Trophoblast cell (in vitro differentiated cells and primary cell): ENCODE results near the gene RBPMS2.
A peak's percentile ranks its signal among the peaks of the same experiment; 100 is the strongest.

Source experiments
- DNase-seq, 2 donors: peaks; one replicate each; pipeline ENCODE4 v3.0.0-alpha.2; 2016
- H2AFZ ChIP-seq: 2 replicates; pipeline ENCODE4 v1.6.1; 2013; ENCODE audit warnings: low read length, moderate library complexity, mild to moderate bottlenecking; ENCODE audit not compliant: insufficient read depth, poor library complexity
- H2AK5ac ChIP-seq: 2 replicates; pipeline ENCODE4 v1.6.1; 2013; ENCODE audit warnings: mild to moderate bottlenecking, low read length
- H2BK120ac ChIP-seq: 2 replicates; pipeline ENCODE4 v1.6.1; 2013; ENCODE audit warnings: low read length, mild to moderate bottlenecking, moderate library complexity; ENCODE audit not compliant: insufficient read depth, poor library complexity
- H2BK12ac ChIP-seq: 2 replicates; pipeline ENCODE4 v1.6.1; 2013; ENCODE audit warnings: mild to moderate bottlenecking, low read length, moderate library complexity
- H2BK5ac ChIP-seq: 2 replicates; pipeline ENCODE4 v1.6.1; 2013; ENCODE audit warnings: low read length, low read depth, moderate library complexity, mild to moderate bottlenecking; ENCODE audit not compliant: poor library complexity
- H3K14ac ChIP-seq: 2 replicates; pipeline ENCODE4 v1.6.1; 2013; ENCODE audit warnings: mild to moderate bottlenecking, low read length
- H3K18ac ChIP-seq: 2 replicates; pipeline ENCODE4 v1.6.1; 2013; ENCODE audit warnings: mild to moderate bottlenecking, low read length
- H3K23ac ChIP-seq: 2 replicates; pipeline ENCODE4 v1.6.1; 2013; ENCODE audit warnings: low read length
- H3K27ac ChIP-seq: 2 replicates; pipeline ENCODE4 v1.5.1; 2013; ENCODE audit warnings: low read depth, mild to moderate bottlenecking, inconsistent platforms, low read length, moderate library complexity
- H3K27me3 ChIP-seq: 2 replicates; pipeline ENCODE4 v1.6.1; 2013; ENCODE audit warnings: inconsistent platforms, mild to moderate bottlenecking, low read length, moderate library complexity; ENCODE audit not compliant: insufficient read depth
- H3K36me3 ChIP-seq, 2 experiments: 1 replicate in 1 of 2; 2 replicates in 1 of 2; pipeline ENCODE4 v1.6.1; 2013; ENCODE audit warnings: low read length in 2 of 2, mild to moderate bottlenecking in 2 of 2, moderate library complexity in 1 of 2; ENCODE audit not compliant: insufficient read depth in 2 of 2, control insufficient read depth in 1 of 2
- H3K4ac ChIP-seq: 2 replicates; pipeline ENCODE4 v1.6.1; 2013; ENCODE audit warnings: low read depth, mild to moderate bottlenecking, low read length, moderate library complexity
- H3K4me1 ChIP-seq, 2 experiments: 1 replicate in 1 of 2; 2 replicates in 1 of 2; pipeline ENCODE4 v1.6.1; 2013; ENCODE audit warnings: low read length in 2 of 2, mild to moderate bottlenecking in 2 of 2, moderate library complexity in 1 of 2; ENCODE audit not compliant: insufficient read depth in 2 of 2, control insufficient read depth in 1 of 2
- H3K4me2 ChIP-seq: 2 replicates; pipeline ENCODE4 v1.6.1; 2013; ENCODE audit warnings: inconsistent platforms, mild to moderate bottlenecking, low read length, moderate library complexity
- H3K4me3 ChIP-seq: 2 replicates; pipeline ENCODE4 v1.5.1; 2013; ENCODE audit warnings: mild to moderate bottlenecking, low read depth, low read length, inconsistent platforms
- H3K79me1 ChIP-seq: one replicate; pipeline ENCODE4 v1.6.1; 2013; ENCODE audit warnings: low read length
- H3K79me2 ChIP-seq: 2 replicates; pipeline ENCODE4 v1.6.1; 2013; ENCODE audit warnings: low read length, mild to moderate bottlenecking; ENCODE audit not compliant: control insufficient read depth, insufficient read depth, poor library complexity
- H3K9ac ChIP-seq: 2 replicates; pipeline ENCODE4 v1.6.1; 2013; ENCODE audit warnings: mild to moderate bottlenecking, low read length
- H3K9me3 ChIP-seq: 2 replicates; pipeline ENCODE4 v1.6.1; 2013; ENCODE audit warnings: low read depth, mild to moderate bottlenecking, control low read depth, inconsistent platforms, low read length; ENCODE audit not compliant: insufficient read depth
- H4K12ac ChIP-seq: 2 replicates; pipeline ENCODE4 v1.6.1; 2013; ENCODE audit warnings: low read depth, mild to moderate bottlenecking, low read length, moderate library complexity
- H4K8ac ChIP-seq: 2 replicates; pipeline ENCODE4 v1.6.1; 2013; ENCODE audit warnings: low read depth, mild to moderate bottlenecking, low read length, moderate library complexity
- H4K91ac ChIP-seq: one replicate; pipeline ENCODE4 v1.6.1; 2013; ENCODE audit warnings: low read depth, mild to moderate bottlenecking, low read length, moderate library complexity
- WGBS: extraction: QIAGEN DNeasy Blood & Tissue Kit; methylation state at CpG from one replicate; pipeline ENCODE4 v1.1.7; 2013; ENCODE audit warnings: missing lambda C conversion rate; ENCODE audit not compliant: insufficient read length, insufficient coverage; ENCODE audit errors: extremely low coverage; 5-methylcytosine and 5-hydroxymethylcytosine counted together

The RBPMS2 gene

GRCh38 chr15:64712353-64712752, 63.0 kb downstream of the RBPMS2 start:
- H4K91ac ChIP-seq = no peak overlapping the region
- no peak overlapping the region for H2AFZ ChIP-seq
- H3K27me3 ChIP-seq = no peaks in the 10 kb centered on the region
- no peak overlapping the region for H3K18ac ChIP-seq
- H3K23ac ChIP-seq = no peak overlapping the region
- H3K4me1 ChIP-seq = no peaks in the 10 kb centered on the region
- DNase-seq = peak; percentile 35 to 75
- H3K4me3 ChIP-seq = no peak overlapping the region
- H2BK12ac ChIP-seq = no peak overlapping the region
- H3K4ac ChIP-seq = no peak overlapping the region
- no peak overlapping the region for H3K27ac ChIP-seq
- H3K36me3 ChIP-seq = peaks cover 9 to 12% of the 10 kb centered on the region in 2 experiments
- no peaks in the 10 kb centered on the region for H3K9me3 ChIP-seq
- no CpG with 5 or more reads among the region's 2 CpGs for WGBS
- H4K12ac ChIP-seq = no peak overlapping the region
- H3K14ac ChIP-seq = no peak overlapping the region
- H2AK5ac ChIP-seq = no peak overlapping the region
- no peak overlapping the region for H2BK120ac ChIP-seq
- no peaks in the 10 kb centered on the region for H3K79me2 ChIP-seq
- H3K9ac ChIP-seq = no peak overlapping the region
- no peaks in the 10 kb centered on the region for H3K79me1 ChIP-seq
- no peak overlapping the region for H4K8ac ChIP-seq
- no peak overlapping the region for H2BK5ac ChIP-seq
- no peak overlapping the region for H3K4me2 ChIP-seq

DNA sequence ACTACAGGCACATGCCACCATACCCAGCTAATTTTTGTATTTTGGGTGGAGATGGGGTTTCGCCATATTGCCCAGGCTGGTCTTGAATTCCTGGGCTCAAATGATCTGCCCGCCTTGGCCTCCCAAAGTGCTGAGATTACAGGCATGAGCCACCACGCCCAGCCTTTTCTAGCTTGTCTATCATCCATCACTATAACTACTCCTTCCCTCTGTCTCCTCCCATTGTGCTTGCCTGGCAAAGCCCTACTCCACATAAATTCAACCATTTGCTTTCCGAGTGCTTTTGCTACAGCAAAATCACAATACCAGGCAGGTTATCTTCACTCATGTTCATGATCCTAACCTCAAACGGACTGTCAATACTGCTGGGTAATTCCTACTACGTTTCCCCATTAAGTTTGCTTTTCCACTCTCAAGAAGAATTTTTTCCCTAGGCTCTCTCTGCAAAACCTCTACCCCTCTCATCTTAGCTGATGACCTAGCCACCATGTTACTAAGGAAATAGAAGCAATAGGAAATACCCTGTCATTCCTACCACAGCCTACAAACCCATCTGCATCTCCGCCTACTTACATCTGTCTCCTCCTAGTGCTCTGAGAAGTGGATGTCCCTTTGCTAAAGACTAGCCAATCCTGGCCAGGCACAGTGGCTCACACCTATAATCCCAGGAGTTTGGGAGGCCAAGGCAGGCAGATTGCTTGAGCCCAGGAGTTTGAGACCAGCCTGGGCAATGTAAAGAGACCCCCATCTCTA, 64.5 kb downstream of the RBPMS2 start:
- H3K36me3 ChIP-seq = peaks cover 2 to 6% of the 10 kb centered on the region in 2 experiments
- H3K27ac ChIP-seq = no peak overlapping the region
- H2BK120ac ChIP-seq = no peak overlapping the region
- H3K4me3 ChIP-seq = no peak overlapping the region
- peak in 1 of 2 donors; percentile 48 for DNase-seq
- no peak overlapping the region for H4K8ac ChIP-seq
- H3K9me3 ChIP-seq = no peaks in the 10 kb centered on the region
- H3K9ac ChIP-seq = no peak overlapping the region
- no peak overlapping the region for H2AFZ ChIP-seq
- H3K4me1 ChIP-seq = no peaks in the 10 kb centered on the region
- H4K12ac ChIP-seq = no peak overlapping the region
- no peak overlapping the region for H3K14ac ChIP-seq
- no peak overlapping the region for H2BK12ac ChIP-seq
- H3K4ac ChIP-seq = no peak overlapping the region
- no peak overlapping the region for H3K4me2 ChIP-seq
- no peak overlapping the region for H2BK5ac ChIP-seq
- H3K79me1 ChIP-seq = no peaks in the 10 kb centered on the region
- no peaks in the 10 kb centered on the region for H3K27me3 ChIP-seq
- no peak overlapping the region for H2AK5ac ChIP-seq
- H3K18ac ChIP-seq = no peak overlapping the region
- no CpG with 5 or more reads among the region's 7 CpGs for WGBS
- H3K23ac ChIP-seq = no peak overlapping the region
- no peaks in the 10 kb centered on the region for H3K79me2 ChIP-seq
- H4K91ac ChIP-seq = no peak overlapping the region

- WGBS = no CpG with 5 or more reads among the region's 10 CpGs
- no peak overlapping the region for H3K4me2 ChIP-seq
- no peak overlapping the region for H4K12ac ChIP-seq
- no peak overlapping the region for H4K91ac ChIP-seq
- H3K27ac ChIP-seq = no peak overlapping the region
- H2BK12ac ChIP-seq = no peak overlapping the region
- H3K14ac ChIP-seq = no peak overlapping the region
- no peak for DNase-seq
- H3K9ac ChIP-seq = no peak overlapping the region
- H2BK5ac ChIP-seq = no peak overlapping the region
- H3K36me3 ChIP-seq = no peaks in the 10 kb centered on the region
- no peak overlapping the region for H3K18ac ChIP-seq
- H2BK120ac ChIP-seq = no peak overlapping the region
- no peak overlapping the region for H2AFZ ChIP-seq
- H3K79me1 ChIP-seq = peaks cover 13% of the 10 kb centered on the region
- peaks cover 10 to 11% of the 10 kb centered on the region in 2 experiments for H3K4me1 ChIP-seq
- no peak overlapping the region for H3K4ac ChIP-seq
- no peak overlapping the region for H4K8ac ChIP-seq
- no peak overlapping the region for H3K23ac ChIP-seq
- no peaks in the 10 kb centered on the region for H3K9me3 ChIP-seq
- peaks cover 13% of the 10 kb centered on the region for H3K79me2 ChIP-seq
- H2AK5ac ChIP-seq = no peak overlapping the region
- H3K27me3 ChIP-seq = no peaks in the 10 kb centered on the region
- no peak overlapping the region for H3K4me3 ChIP-seq
Observed at GRCh38 chr15:64706011-64706911, 69.1 kb downstream of the RBPMS2 start.

- H2AFZ ChIP-seq = no peak overlapping the region
- no peak for DNase-seq
- no peak overlapping the region for H3K9ac ChIP-seq
- H3K36me3 ChIP-seq = no peaks in the 10 kb centered on the region
- H3K4me2 ChIP-seq = no peak overlapping the region
- H3K79me2 ChIP-seq = peaks cover 13% of the 10 kb centered on the region
- peaks cover 16% of the 10 kb centered on the region for H3K79me1 ChIP-seq
- WGBS = no CpG with 5 or more reads among the region's 3 CpGs
- peaks cover 18 to 19% of the 10 kb centered on the region in 2 experiments for H3K4me1 ChIP-seq
- H3K23ac ChIP-seq = no peak overlapping the region
- no peak overlapping the region for H4K91ac ChIP-seq
- H4K12ac ChIP-seq = no peak overlapping the region
- no peak overlapping the region for H3K4ac ChIP-seq
- H3K27me3 ChIP-seq = no peaks in the 10 kb centered on the region
- no peak overlapping the region for H3K18ac ChIP-seq
- no peak overlapping the region for H2BK120ac ChIP-seq
- no peaks in the 10 kb centered on the region for H3K9me3 ChIP-seq
- H3K4me3 ChIP-seq = no peak overlapping the region
- no peak overlapping the region for H4K8ac ChIP-seq
- no peak overlapping the region for H3K14ac ChIP-seq
- H2BK12ac ChIP-seq = no peak overlapping the region
- H3K27ac ChIP-seq = no peak overlapping the region
- no peak overlapping the region for H2BK5ac ChIP-seq
- H2AK5ac ChIP-seq = no peak overlapping the region
Observed at GRCh38 chr15:64705006-64705405, 70.4 kb downstream of the RBPMS2 start.
